Stomach (tissue), 4 donors: ENCODE data around the gene SYCE3.

Experiments
- EP300 ChIP-seq: sonication (generic); formaldehyde crosslinking; IDR thresholded peaks from one replicate; pipeline ENCODE4 v1.6.1; 2017; ENCODE audit warnings: antibody characterized with exemption
- POLR2A ChIP-seq, 4 donors: fragments of 450-650 bp; IDR thresholded peaks; one replicate each; pipeline ENCODE4 v1.6.1; 2016; ENCODE audit warnings: antibody characterized with exemption in 4 of 4, control low read depth in 2 of 4, mild to moderate bottlenecking in 1 of 4, moderate library complexity in 1 of 4
- POLR2AphosphoS5 ChIP-seq, 3 donors: sonication (generic); formaldehyde crosslinking; IDR thresholded peaks; one replicate each; pipeline ENCODE4 v1.6.1; 2016; ENCODE audit warnings: antibody characterized with exemption in 3 of 3
- TF ChIP-seq, protein P1 (sequence below), 7 experiments: fragments of 450-650 bp in 4 of 7; fragments of 200-600 bp in 3 of 7; sonication (generic) in 3 of 7; IDR thresholded peaks; one replicate each; pipeline ENCODE4 v1.5.1; 2016 to 2019; ENCODE audit warnings: antibody characterized with exemption in 7 of 7, control low read depth in 2 of 7, mild to moderate bottlenecking in 1 of 7

DNA sequence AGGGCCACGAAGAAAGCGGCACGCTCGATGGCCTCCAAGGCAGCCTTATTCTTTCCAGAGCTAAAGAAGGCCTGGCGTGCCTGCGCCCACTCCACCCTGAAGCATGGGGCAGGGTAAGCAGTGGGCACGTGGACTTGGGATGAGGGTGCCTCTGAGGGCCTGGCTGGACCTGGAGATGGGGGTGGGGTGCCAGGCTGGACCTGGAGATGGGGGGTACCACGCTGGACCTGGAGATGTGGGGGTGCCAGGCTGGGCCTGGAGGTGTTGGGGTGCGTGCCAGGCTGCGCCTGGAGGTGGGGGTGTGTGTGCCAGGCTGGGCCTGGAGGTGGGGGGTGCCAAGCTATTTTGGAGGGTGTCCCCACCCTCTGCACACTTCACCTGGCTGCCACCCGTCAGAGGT is 10.2 kb upstream of the SYCE3 start:
- TF ChIP-seq, protein P1, sequence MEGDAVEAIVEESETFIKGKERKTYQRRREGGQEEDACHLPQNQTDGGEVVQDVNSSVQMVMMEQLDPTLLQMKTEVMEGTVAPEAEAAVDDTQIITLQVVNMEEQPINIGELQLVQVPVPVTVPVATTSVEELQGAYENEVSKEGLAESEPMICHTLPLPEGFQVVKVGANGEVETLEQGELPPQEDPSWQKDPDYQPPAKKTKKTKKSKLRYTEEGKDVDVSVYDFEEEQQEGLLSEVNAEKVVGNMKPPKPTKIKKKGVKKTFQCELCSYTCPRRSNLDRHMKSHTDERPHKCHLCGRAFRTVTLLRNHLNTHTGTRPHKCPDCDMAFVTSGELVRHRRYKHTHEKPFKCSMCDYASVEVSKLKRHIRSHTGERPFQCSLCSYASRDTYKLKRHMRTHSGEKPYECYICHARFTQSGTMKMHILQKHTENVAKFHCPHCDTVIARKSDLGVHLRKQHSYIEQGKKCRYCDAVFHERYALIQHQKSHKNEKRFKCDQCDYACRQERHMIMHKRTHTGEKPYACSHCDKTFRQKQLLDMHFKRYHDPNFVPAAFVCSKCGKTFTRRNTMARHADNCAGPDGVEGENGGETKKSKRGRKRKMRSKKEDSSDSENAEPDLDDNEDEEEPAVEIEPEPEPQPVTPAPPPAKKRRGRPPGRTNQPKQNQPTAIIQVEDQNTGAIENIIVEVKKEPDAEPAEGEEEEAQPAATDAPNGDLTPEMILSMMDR (IDR thresholded peaks at IDR 0.05): no peak
- TF ChIP-seq POLR2A (IDR thresholded peaks at IDR 0.05) (no peak), EP300 (no peak), POLR2AphosphoS5 (IDR thresholded peaks at IDR 0.05) (no peak)
